ENCODE measurements around the gene PRRT1.
"Not testable (repeated sequence)": the region's sequence is repeated elsewhere in the genome, so short reads cannot be mapped to it uniquely, and the experiment has no call there.

PRRT1 gene

DNA sequence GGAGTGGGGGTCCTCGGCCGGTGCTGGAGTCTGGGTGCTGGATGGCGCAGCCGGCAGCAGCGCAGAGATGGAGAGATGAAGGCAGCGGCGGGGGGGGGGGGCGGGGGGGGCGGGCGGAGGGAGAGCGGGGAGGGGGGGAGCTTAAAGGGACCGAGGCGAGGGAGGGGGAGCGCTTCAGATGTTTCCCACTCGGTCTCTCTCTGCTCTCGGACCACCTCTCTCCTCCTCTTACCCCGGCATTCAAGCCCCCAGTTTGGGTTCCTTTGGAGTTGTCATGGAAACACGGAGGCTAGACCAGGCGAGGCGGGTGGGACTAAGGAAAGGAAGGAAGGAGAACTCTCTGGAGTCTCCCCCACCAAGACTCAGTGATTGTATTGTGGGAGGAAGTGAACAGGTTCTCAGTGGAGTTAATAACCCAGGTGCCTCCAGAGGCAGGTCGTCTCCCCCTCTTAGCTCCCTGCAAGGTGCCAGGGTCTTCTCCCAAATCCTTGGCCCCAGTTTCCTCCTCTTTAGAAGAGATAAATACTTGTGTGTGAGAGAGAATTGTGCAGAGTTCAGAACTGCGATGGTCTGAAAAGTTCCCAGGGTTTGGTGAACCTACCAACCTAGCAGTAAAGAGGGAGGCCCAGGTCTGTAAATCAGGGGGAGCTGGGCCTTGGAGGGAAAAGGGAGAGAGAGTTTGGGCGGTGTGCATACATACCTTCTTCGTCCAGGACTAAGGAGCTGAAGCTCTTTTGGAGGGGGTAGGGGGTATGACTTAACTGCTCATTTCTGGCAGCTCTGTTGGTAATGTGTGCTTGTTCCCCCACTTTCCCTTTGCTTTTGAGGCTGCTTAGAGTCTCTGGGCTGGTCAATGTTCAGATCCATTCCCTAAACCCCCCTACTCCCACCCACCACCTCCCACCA lies at the start of gene PRRT1:
Gene PRRT1, minus strand, starts transcription at position 77 of the 906 bp plus-strand sequence. CDS start 112 bp downstream, outside the sequence.
- DNase-seq = no peak

DNA sequence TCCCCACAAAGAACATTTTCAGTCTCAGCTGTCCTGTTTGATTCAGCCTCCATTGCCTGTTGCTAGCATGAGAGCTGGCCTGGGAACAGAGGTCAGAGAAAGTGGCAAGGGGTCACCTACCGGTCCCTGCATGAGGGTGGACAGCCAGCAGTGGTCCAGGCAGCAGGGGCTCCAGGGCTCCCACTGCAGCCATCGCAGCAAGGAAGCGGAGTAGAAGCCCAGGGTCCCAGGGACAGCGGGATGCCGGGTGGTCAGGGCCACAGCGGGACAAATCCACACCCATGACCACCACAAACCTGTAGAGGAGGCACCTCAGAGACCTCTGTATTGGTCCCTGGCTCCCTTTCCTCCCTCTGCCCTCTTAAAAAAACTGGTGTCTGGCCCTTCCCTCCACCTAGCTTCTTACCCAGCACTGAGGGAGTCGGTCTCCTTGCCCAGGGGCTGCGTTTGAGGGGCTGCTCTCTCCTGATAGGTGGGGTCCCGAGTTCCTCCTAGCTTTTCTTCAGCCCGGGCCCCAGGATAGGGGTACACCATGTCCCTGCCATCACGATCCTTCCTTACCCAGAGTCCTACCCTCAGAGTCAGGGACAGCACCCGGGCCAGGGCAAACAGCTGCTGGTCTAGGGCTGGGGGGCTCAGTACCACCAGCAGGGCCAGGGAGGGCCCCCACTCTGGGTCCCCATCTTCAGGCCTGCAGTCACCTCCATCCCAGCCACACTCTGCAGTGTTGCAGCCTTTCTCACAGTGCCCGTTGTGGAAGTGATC lies 49.2 kb upstream of the PRRT1 start:
- DNase-seq = no peak

DNA sequence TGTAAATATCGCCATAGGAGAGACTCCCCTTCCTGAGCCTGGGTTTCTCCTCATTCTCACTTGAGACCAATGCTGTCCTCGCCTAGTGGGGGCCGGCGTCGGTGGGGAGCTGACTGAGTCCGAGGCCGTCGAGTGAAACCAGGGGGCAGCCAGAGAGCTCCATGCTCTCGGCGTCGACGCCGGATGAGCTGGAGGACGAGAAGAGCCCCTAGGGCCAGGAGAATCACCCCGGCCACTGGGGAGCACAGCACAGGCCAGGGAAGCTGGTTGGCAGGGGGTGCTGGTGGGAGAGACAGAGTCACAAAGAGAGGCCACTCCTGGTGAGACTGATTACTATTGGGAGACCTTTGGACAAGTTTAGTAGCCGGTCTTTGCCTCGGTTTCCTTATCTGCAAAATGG lies 47.1 kb upstream of the PRRT1 start:
- no peak for DNase-seq

DNA sequence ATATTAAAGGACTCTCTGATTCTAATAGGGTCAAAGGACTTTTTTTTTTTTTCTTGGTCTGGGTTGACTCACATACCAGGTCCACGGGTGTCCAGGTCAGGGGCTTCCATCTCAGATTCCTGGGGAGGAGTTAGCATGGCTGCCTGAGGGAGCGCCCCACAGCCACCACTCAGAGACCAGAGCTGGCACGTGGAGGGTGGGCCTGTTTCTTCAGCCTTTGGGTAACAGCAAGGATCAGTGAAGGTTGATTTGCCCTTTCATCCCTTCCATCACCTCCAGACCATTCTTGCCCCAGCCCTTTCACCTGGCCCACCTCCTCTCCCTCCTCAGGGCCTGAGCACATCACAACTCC lies 46.6 kb upstream of the PRRT1 start:
- no peak for DNase-seq

- DNase-seq = no peak
Observed at GRCh38 chr6:32196682-32197616, 45.2 kb upstream of the PRRT1 start.

DNA sequence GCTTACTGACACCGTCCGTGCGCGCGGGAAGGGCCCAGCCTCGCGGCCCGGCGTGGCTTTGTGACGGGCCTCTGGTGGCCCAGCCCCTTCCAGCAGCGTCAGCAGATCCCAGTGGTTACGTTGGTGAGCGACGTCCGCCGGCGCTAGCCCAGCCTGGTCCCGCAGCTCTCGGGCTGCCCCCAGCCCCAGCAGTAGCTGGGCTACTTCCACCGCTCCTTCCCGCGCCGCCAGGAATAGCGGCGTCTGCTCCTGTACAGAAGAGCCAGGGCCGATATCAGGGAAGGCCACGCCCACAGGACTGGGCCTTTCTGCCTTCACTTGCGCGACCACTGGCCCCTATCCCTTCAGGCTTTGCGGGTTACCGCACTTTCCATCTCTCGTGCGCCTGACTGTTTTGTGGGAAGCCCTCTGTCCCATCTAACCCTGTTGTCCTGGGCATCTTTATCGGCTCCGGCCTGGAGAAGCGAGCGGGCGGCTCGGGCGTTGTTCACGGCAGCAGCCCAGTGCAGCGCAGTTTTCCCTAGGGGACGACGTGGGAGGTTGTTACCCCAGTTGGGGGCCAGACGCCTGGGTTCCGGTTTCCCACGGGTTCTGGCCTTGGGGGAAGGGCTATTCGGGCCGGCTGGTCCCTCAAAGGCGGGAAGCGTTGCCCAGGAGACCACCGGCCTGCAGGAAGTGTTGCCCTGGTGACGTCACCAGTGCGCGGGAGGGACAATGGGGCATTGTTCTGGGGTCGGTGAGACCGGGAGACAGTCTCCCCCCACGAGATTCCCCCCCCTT lies 44.4 kb upstream of the PRRT1 start:
- peak; percentile 25 to 32 for DNase-seq

DNA sequence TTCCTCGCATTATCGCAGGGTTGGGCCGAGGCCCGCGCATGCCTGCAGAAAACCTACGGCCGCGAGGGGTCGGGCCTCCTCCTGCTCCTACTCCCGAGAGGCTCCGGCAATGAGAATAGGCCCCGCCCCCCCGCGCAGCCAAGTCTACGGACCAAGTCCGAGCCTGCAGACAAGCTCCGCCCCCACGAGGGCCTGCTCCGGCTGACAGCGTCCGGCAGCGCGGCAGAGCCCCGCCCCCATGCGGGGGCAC lies 43.8 kb upstream of the PRRT1 start:
- DNase-seq = peak; percentile 99

- no peak for DNase-seq
Observed at GRCh38 chr6:32194825-32195651, 43.3 kb upstream of the PRRT1 start.

- no peak for DNase-seq
Observed at GRCh38 chr6:32194388-32194787, 42.6 kb upstream of the PRRT1 start.

GRCh38 chr6:32193096-32193495 lies 41.4 kb upstream of the PRRT1 start:
- not testable (repeated sequence) for DNase-seq

GRCh38 chr6:32192608-32193039 lies 40.9 kb upstream of the PRRT1 start, which contains the start of gene GPSM3:
TSS of gene GPSM3 (minus strand) at chr6:32192643. CDS start at chr6:32192513, 130 bp downstream.
- DNase-seq = peak; percentile 22 to 25

- DNase-seq = no peak
Observed at GRCh38 chr6:32191696-32192607, 40.2 kb upstream of the PRRT1 start.

- DNase-seq = no peak
Observed at GRCh38 chr6:32190911-32191677, 39.4 kb upstream of the PRRT1 start.

DNA sequence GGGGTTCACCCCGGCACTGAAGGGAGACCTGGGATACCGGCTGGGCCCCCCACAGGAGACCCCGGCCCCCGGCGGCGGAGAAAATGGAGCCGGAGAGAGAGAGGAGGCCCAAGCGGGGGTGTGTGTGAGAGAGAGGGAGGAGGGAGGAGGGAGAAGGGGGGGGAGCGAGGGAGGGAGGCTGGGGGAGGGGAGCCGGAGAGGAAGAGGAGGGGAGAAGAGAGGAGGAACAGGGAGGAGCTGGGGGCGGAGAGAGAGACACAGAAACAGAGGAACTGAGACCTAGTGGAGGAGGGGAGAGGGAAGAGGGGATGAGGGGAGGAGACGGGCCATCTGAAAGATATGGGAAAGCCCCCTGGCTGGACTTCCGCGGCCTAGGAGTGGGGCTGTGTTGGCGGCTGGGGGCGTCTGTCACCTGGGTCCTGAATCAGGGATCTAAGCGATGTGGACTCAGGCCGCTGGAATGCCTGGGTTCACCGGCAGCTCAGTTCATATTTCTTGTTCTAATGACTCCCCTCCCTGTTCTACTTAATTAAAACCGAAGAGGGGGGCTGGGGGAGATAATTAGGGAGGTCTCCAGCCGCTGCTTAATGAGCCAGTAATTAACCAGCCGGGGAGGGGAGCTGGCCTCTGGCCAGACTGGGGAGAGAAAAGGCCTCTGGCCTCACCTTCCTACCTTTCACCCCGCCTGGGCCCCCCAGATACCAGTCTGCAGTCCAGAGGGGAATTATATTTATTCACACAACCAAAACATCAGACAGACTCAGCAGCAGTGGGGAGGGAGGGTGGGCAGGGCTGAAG lies 38.5 kb upstream of the PRRT1 start, which contains the start of gene PBX2:
Gene PBX2, minus strand, starts transcription at position 149 of the 798 bp plus-strand sequence. CDS start 287 bp downstream, outside the sequence.
- DNase-seq = peak; percentile 86 to 89

DNA sequence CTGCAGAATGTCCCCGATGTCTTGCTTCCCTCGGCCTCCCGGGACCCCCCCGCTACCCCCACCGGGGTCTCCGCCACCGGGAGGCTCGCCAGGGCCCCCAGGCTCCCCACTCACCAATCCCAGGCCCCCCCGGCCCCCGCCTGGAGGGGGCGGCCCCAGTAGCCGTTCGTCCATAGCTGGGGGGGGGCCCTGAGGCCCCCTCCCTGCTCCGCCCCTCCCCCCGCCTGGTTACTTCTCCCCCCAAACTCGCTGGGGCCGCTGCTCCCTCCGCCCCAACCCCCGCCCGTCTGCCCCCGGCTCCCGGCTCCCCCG lies 38.0 kb upstream of the PRRT1 start:
- DNase-seq = no peak

GRCh38 chr6:32189069-32189741 lies 37.5 kb upstream of the PRRT1 start:
- DNase-seq = no peak

DNA sequence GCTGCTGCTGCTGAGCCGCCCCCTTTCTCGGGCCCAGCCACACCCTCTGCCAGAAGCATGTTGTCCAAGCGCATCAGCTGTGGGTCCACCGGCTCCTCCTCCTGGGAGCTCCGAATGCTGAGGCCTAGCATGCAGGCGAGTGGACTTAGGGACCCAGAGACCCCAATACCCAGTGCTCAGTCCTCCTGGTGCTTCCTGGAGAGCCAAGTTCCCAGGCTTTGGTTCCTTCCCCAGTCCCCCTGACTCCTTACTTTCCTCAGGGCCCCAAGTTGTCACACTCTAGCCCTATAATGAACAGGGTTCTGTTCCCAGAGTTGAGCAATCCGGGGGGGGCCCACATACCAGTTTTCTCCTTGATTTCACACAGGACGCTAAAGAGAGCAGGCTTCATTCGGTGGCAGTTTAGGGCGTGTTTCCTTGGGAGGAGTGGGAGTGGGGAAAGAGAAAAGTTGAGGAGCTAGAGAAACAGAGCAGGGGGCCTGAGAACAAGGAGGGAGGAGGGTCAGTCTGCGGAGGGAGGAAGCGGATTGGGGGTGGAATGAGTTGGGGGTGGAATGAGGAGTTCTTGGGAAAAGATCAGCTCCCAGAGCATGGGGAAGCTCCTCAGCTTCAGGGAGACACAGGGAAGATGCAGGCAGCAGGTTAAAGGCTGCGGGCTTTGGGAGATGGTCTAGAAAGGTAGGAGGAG lies 36.8 kb upstream of the PRRT1 start:
- no peak for DNase-seq
